HFFc6 (cell line): ENCODE results near the gene DRAP1. TPM values are rescaled to one million over a fixed set of nuclear protein-coding genes. Genes with fewer than 3 reads are reported as not detected.

Experiments used
- DNase-seq: peaks from one replicate; pipeline ENCODE4 v3.0.0-alpha.2; 2018
- H3K27ac Mint-ChIP-seq: 2 replicates; pipeline ENCODE4 v1.8.0; 2020; ENCODE audit warnings: mild to moderate bottlenecking, mixed read lengths
- H3K27me3 Mint-ChIP-seq: 2 replicates; pipeline ENCODE4 v1.8.0; 2021; ENCODE audit warnings: mild to moderate bottlenecking, moderate library complexity, mixed read lengths; ENCODE audit not compliant: insufficient read depth
- H3K36me3 Mint-ChIP-seq: 2 replicates; pipeline ENCODE4 v1.8.0; 2021; ENCODE audit warnings: low read depth, mixed read lengths
- H3K4me1 Mint-ChIP-seq: 2 replicates; pipeline ENCODE4 v1.8.0; 2020; ENCODE audit warnings: low read depth, mixed read lengths
- H3K4me3 Mint-ChIP-seq: 2 replicates; pipeline ENCODE4 v1.8.0; 2020; ENCODE audit warnings: mild to moderate bottlenecking, moderate library complexity, mixed read lengths
- H3K9me3 Mint-ChIP-seq: 2 replicates; pipeline ENCODE4 v1.8.0; 2020; ENCODE audit warnings: mild to moderate bottlenecking, mixed read lengths
- total RNA-seq, 6 experiments: library from RNA; stranded (reverse); fragmentation: NEBNext Ultra II Directional; extraction: Animal tissue kit (Norgen Biotek cat#: 25700); gene quantifications; 2 replicates in 1 of 6; 3 replicates in 5 of 6; pipeline ENCODE4 v1.2.3, GENCODE V29; 2021
- TF ChIP-seq, protein P1 (sequence below): fragments of 200-600 bp; sonication (generic); IDR thresholded peaks from 2 replicates; pipeline ENCODE4 v1.5.0; 2021; ENCODE audit warnings: antibody characterized with exemption, mild to moderate bottlenecking

The DRAP1 gene
- total RNA-seq, 6 experiments from 2014 or later: 362 to 687 (median 615) TPM

DNA sequence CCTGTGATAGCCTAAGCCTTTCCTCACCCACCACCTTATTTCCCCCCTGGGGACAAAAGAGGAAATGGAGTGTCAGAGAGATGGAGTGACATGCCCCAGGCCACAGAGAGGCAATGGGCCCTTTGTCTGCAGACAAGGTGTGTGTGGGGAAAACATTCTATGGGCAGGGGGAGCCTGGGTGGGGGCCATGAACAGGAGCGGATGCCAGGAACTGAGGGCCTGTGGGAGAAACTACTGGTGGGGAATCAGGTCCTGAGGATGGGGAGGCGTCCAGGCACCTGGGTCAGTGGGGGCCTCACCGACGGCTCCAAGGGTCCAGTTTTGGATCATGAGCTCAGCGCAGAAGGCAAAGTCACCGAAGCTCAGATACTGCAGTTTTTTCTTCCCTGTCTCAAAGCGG lies 34.0 kb upstream of the DRAP1 start:
- H3K36me3 Mint-ChIP-seq: peaks cover 19% of the 10 kb centered on the region
- peaks cover 58% of the 10 kb centered on the region for H3K4me1 Mint-ChIP-seq
- H3K4me3 Mint-ChIP-seq: no peak overlapping the region
- peaks cover 39% of the 10 kb centered on the region for H3K27me3 Mint-ChIP-seq
- H3K9me3 Mint-ChIP-seq: peaks cover 16% of the 10 kb centered on the region
- TF ChIP-seq, protein P1, sequence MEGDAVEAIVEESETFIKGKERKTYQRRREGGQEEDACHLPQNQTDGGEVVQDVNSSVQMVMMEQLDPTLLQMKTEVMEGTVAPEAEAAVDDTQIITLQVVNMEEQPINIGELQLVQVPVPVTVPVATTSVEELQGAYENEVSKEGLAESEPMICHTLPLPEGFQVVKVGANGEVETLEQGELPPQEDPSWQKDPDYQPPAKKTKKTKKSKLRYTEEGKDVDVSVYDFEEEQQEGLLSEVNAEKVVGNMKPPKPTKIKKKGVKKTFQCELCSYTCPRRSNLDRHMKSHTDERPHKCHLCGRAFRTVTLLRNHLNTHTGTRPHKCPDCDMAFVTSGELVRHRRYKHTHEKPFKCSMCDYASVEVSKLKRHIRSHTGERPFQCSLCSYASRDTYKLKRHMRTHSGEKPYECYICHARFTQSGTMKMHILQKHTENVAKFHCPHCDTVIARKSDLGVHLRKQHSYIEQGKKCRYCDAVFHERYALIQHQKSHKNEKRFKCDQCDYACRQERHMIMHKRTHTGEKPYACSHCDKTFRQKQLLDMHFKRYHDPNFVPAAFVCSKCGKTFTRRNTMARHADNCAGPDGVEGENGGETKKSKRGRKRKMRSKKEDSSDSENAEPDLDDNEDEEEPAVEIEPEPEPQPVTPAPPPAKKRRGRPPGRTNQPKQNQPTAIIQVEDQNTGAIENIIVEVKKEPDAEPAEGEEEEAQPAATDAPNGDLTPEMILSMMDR: no peak
- H3K27ac Mint-ChIP-seq: no peak overlapping the region
- no peak for DNase-seq

DNA sequence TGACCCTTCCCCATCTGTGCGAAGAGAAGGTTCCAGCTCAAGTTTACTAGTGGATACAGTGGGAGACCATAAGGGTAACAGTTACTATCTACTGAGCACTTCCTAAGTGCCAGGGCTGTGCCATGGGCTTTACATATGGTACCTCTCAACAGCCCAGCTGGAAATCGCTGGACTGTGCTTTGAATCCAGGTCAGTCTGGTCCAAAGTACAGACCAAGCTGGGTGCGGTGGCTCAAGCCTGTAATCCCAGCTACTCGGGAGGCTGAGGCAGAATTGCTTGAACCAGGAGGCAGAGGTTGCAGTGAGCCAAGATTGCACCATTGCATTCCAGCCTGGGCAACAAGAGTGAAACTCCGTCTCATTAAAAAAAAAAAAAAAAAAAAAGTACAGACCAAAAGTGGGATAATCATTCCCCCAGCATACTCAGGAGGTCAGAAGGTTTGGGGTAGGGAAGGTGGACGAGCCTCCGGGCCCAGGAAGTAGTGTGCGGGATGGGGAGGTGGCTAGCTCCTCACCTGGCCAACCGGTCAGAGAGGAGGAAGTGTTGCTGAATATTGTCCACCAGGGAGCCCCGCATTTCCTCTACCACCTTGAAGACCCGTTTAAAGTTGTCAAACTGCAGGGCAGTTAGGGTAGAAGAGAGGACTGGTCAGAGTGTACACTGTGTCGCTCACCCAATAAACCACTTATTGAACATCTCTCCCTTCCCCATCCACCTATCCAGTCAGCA lies 33.3 kb upstream of the DRAP1 start:
- Mint-ChIP-seq H3K4me1 (peaks cover 55% of the 10 kb centered on the region), H3K4me3 (peak overlapping the region; percentile 97), H3K36me3 (peaks cover 21% of the 10 kb centered on the region), H3K27me3 (peaks cover 45% of the 10 kb centered on the region), H3K9me3 (peaks cover 17% of the 10 kb centered on the region), H3K27ac (peak overlapping the region; percentile 95)
- DNase-seq: no peak
- TF ChIP-seq, protein P1: no peak; the same call in 1 of the 2 replicates

DNA sequence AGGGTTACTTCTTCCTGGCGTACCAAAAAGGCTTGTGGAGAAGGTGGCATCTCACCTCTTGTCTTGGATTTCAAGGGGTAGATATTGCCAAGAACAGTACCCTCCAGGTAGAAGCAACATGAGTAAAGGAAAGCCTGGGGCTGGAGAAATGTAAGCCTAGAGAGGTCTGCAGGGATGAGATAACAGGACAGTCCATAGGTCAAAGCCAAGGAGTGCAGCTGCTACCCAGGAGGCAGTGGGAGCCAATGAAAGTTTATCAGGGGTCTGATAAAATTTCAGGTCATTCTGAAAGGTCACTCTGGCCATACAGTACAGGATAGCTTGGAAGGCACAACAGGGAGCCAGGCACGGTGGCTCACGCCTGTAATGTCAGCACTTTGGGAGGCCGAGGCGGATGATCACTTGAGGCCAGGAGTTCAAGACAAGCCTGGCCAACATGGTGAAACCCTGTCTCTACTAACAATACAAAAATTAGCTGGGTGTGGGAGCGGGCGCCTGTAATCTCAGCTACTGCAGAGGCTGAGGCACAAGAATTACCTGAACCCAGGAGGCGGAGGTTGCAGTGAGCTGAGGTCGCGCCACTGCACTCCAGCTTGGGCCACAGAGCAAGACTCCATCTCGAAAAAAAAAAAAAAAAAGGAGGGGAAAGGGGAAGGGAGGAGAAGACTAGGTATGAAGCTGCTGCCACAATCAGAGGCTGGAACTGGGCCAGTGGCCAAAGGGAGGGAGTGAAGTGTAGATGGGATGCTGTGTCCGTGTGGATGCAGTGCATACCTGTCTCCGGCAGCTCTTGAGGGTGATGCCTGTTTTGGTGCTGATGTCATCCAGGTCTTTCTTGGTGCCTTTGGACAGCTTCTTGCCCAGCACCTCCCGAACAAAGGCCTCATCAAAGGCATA lies 32.2 kb upstream of the DRAP1 start:
- TF ChIP-seq, protein P1: no peak
- Mint-ChIP-seq H3K27me3 (peaks cover 54% of the 10 kb centered on the region), H3K4me3 (peak overlapping the region; percentile 97), H3K27ac (peak overlapping the region; percentile 95), H3K4me1 (peaks cover 49% of the 10 kb centered on the region), H3K9me3 (peaks cover 17% of the 10 kb centered on the region), H3K36me3 (peaks cover 22% of the 10 kb centered on the region)
- no peak for DNase-seq

DNA sequence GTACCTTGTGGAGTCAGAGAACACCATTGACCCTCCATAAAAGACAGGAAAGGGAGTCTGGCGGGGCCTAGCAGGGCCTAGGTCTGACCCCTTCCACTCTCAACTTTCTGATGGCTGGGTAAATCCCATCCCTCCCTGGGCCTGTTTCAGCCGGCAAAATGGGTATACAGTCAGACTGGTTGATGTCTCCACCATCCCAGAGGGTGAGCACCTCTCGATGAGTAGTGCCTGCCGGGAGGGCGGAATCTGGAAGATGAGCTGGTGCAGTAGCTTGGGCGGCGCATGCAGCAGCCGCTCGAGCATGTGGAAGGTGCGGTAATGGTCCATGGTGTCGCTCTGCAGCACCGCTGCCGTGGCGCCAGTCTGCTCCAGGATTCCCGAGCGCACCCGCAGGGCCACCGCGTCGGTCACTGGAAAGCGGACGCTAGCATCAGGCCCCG lies 31.5 kb upstream of the DRAP1 start:
- peak; percentile 74 for DNase-seq
- peaks cover 55% of the 10 kb centered on the region for H3K4me1 Mint-ChIP-seq
- H3K27me3 Mint-ChIP-seq: peaks cover 60% of the 10 kb centered on the region
- TF ChIP-seq, protein P1: no peak
- peak overlapping the region; percentile 95 for H3K27ac Mint-ChIP-seq
- H3K9me3 Mint-ChIP-seq: peaks cover 17% of the 10 kb centered on the region
- H3K36me3 Mint-ChIP-seq: peaks cover 29% of the 10 kb centered on the region
- H3K4me3 Mint-ChIP-seq: peak overlapping the region; percentile 97

DNA sequence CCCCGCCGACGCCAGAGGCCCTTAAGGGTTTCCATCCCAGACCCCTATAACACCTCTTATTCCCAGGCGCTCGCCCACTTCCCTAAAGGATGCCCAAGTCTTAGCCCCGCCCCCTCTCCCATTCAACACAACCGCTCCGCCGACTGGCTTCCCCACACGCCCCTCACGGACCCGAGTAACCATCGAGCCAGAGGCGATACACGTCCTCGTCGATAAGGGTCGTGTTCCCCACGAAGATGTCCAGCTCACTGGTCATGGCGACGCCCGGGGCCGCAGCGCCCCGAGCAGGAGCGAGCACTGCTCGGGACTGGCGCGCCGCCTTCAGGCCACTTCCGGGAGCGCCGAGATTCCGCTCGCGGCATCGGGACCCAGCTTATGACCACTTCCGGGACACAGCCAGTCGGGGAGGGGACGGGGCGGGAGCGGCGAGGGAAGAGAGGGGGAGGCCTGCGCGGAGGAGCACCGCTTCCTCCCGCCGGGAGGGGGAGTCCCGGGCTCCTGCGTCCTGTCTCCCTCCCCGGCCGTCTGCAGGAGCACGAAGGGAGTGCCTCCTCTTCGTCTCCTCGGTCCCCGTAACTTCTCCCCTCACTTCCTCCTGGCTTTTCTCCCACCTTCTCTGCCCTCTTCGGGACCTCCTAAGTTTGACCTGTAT lies 30.9 kb upstream of the DRAP1 start, which contains the start of gene FIBP:
Gene FIBP, minus strand, starts transcription at position 309 of the 652 bp plus-strand sequence. Its CDS starts 53 bp downstream, at position 256.
- peak; percentile 95 for DNase-seq
- Mint-ChIP-seq H3K27me3 (peaks cover 65% of the 10 kb centered on the region), H3K27ac (peak within 1 kb of the TSS; percentile 95), H3K4me3 (peak within 1 kb of the TSS; percentile 97), H3K36me3 (peaks cover 32% of the 10 kb centered on the region), H3K4me1 (peaks cover 61% of the 10 kb centered on the region), H3K9me3 (peaks cover 17% of the 10 kb centered on the region)
- TF ChIP-seq, protein P1: peak; percentile 89
